ENCODE measurements around the gene MYO16. TPM values are rescaled to one million over a fixed set of nuclear protein-coding genes. Genes with fewer than 3 reads are reported as not detected.

Gene MYO16
- total RNA-seq, 1 experiment from 2014 or later = 0.49 TPM

GRCh38 chr13:108834193-108834592, 204.8 kb downstream of the MYO16 start:
- no peaks in the 10 kb centered on the region for H3K9me3 ChIP-seq (ENCODE audit: low read depth, low read length, poor library complexity, severe bottlenecking)
- no peak for DNase-seq (ENCODE audit: low spot score)
- TF ChIP-seq, protein P1, sequence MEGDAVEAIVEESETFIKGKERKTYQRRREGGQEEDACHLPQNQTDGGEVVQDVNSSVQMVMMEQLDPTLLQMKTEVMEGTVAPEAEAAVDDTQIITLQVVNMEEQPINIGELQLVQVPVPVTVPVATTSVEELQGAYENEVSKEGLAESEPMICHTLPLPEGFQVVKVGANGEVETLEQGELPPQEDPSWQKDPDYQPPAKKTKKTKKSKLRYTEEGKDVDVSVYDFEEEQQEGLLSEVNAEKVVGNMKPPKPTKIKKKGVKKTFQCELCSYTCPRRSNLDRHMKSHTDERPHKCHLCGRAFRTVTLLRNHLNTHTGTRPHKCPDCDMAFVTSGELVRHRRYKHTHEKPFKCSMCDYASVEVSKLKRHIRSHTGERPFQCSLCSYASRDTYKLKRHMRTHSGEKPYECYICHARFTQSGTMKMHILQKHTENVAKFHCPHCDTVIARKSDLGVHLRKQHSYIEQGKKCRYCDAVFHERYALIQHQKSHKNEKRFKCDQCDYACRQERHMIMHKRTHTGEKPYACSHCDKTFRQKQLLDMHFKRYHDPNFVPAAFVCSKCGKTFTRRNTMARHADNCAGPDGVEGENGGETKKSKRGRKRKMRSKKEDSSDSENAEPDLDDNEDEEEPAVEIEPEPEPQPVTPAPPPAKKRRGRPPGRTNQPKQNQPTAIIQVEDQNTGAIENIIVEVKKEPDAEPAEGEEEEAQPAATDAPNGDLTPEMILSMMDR (conservative IDR thresholded peaks at IDR 0.05; ENCODE audit: low read depth, low read length) = no peak
- TF ChIP-seq EZH2 (IDR thresholded peaks at IDR 0.05; ENCODE audit: borderline replicate concordance, low read depth, low read length, poor library complexity, severe bottlenecking) = no peak
- intact Hi-C loops (cut with micrococcal nuclease; ENCODE audit: unreplicated experiment) = no loop called here
- no TSS peak for BruUV-seq (replicated peaks)
- H3K27ac ChIP-seq (ENCODE audit: low read depth, low read length, poor library complexity, severe bottlenecking) = no peak overlapping the region
- no peaks in the 10 kb centered on the region for H3K4me1 ChIP-seq (ENCODE audit: insufficient read depth, low read length, poor library complexity, severe bottlenecking)
- POLR2A ChIA-PET (ENCODE audit: low non-redundant PET) = no interaction called here
- CTCF ChIA-PET = no interaction called here
- H3K27me3 ChIP-seq (replicated peaks; ENCODE audit: insufficient read depth, low read depth, low read length, poor library complexity) = no peaks in the 10 kb centered on the region
- H3K4me3 ChIP-seq (ENCODE audit: low read depth, low read length, poor library complexity, severe bottlenecking) = no peak overlapping the region
- H3K36me3 ChIP-seq (ENCODE audit: insufficient read depth, low read length, poor library complexity, severe bottlenecking) = no peaks in the 10 kb centered on the region

DNA sequence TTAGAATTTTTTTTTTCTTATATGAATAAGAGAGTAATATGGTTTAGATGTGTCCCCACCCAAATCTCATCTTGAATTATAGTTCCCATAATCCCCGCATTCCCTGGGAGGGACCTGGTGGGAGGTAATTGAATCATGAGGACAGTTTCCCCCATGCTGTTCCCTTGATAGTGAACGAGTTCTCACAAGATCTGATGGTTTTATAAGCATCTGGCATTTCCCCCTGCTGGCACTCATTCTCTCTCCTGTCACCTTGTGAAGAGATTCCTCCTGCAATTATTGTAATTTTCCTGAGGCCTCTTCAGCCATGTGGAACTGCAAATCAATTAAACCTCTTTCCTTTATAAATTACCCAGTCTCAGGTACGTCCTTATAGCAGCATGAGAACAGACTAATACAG, 205.7 kb downstream of the MYO16 start:
- no TSS peak for BruUV-seq (replicated peaks)
- ChIA-PET POLR2A (ENCODE audit: low non-redundant PET) (no interaction called here), CTCF (no interaction called here)
- H3K27me3 ChIP-seq (replicated peaks; ENCODE audit: insufficient read depth, low read depth, low read length, poor library complexity) = no peaks in the 10 kb centered on the region
- DNase-seq (ENCODE audit: low spot score) = peak; percentile 3
- no peaks in the 10 kb centered on the region for H3K4me1 ChIP-seq (ENCODE audit: insufficient read depth, low read length, poor library complexity, severe bottlenecking)
- no peak for TF ChIP-seq EZH2 (IDR thresholded peaks at IDR 0.05; ENCODE audit: borderline replicate concordance, low read depth, low read length, poor library complexity, severe bottlenecking)
- TF ChIP-seq, protein P1 (conservative IDR thresholded peaks at IDR 0.05; ENCODE audit: low read depth, low read length) = no peak
- H3K9me3 ChIP-seq (ENCODE audit: low read depth, low read length, poor library complexity, severe bottlenecking) = no peaks in the 10 kb centered on the region
- H3K4me3 ChIP-seq (ENCODE audit: low read depth, low read length, poor library complexity, severe bottlenecking) = no peak overlapping the region
- no peaks in the 10 kb centered on the region for H3K36me3 ChIP-seq (ENCODE audit: insufficient read depth, low read length, poor library complexity, severe bottlenecking)
- no peak overlapping the region for H3K27ac ChIP-seq (ENCODE audit: low read depth, low read length, poor library complexity, severe bottlenecking)
- intact Hi-C loops (cut with micrococcal nuclease; ENCODE audit: unreplicated experiment) = no loop called here

- no peak for DNase-seq (ENCODE audit: low spot score)
These were observed 221.3 kb downstream of the MYO16 start for GRCh38 chr13:108850691-108851090.

More at GRCh38 chr13:108850691-108851090, 221.3 kb downstream of the MYO16 start:
- no TSS peak for BruUV-seq (replicated peaks)
- no peak for TF ChIP-seq EZH2 (IDR thresholded peaks at IDR 0.05; ENCODE audit: borderline replicate concordance, low read depth, low read length, poor library complexity, severe bottlenecking)
- TF ChIP-seq, protein P1 (conservative IDR thresholded peaks at IDR 0.05; ENCODE audit: low read depth, low read length) = no peak
- Histone ChIP-seq H3K27me3 (replicated peaks; ENCODE audit: insufficient read depth, low read depth, low read length, poor library complexity) (peaks cover 10% of the 10 kb centered on the region), H3K27ac (ENCODE audit: low read depth, low read length, poor library complexity, severe bottlenecking) (no peak overlapping the region), H3K4me3 (ENCODE audit: low read depth, low read length, poor library complexity, severe bottlenecking) (no peak overlapping the region), H3K36me3 (ENCODE audit: insufficient read depth, low read length, poor library complexity, severe bottlenecking) (no peaks in the 10 kb centered on the region), H3K9me3 (ENCODE audit: low read depth, low read length, poor library complexity, severe bottlenecking) (no peaks in the 10 kb centered on the region), H3K4me1 (ENCODE audit: insufficient read depth, low read length, poor library complexity, severe bottlenecking) (no peaks in the 10 kb centered on the region)
- ChIA-PET CTCF (no interaction called here), POLR2A (ENCODE audit: low non-redundant PET) (no interaction called here)
- intact Hi-C loops (cut with micrococcal nuclease; ENCODE audit: unreplicated experiment) = no loop called here
